Measurements from ENCODE around the gene MZT1. TPM values are rescaled to one million over a fixed set of nuclear protein-coding genes. Genes with fewer than 3 reads are reported as not detected.

The MZT1 gene
- total and polyA plus RNA-seq, 9 of the 15 experiments (the other 6 are each of a cell fraction or from before 2014, with no cell fraction given) = 15.3 to 31.6 (median 24.1) TPM

GRCh38 chr13:72727417-72728289, at the start of gene MZT1, which contains the start of gene BORA (continued):
- TF ChIP-seq MEF2A (IDR thresholded peaks at IDR 0.05; ENCODE audit: control insufficient read depth, low read depth, low read length) (no peak), GABPA (tag; conservative IDR thresholded peaks at IDR 0.05; ENCODE audit: low read depth) (peak; percentile 89), ZC3H8 (IDR thresholded peaks at IDR 0.05) (no peak), KDM2B (CRISPR knock-in tag; IDR thresholded peaks at IDR 0.05) (no peak), ESRRB (CRISPR knock-in tag; IDR thresholded peaks at IDR 0.05; ENCODE audit: borderline replicate concordance) (no peak), E2F6 (IDR thresholded peaks at IDR 0.05; ENCODE audit: borderline replicate concordance in 1 of 2, extremely low read depth in 1 of 2, insufficient read depth in 1 of 2, insufficient read length in 1 of 2, low read depth in 1 of 2, low read length in 1 of 2, poor library complexity in 1 of 2, severe bottlenecking in 1 of 2) (peak; percentile 90 to 92), CC2D1A (IDR thresholded peaks at IDR 0.05) (peak; percentile 91), MEIS2 (IDR thresholded peaks at IDR 0.05; ENCODE audit: partially characterized antibody) (no peak), ETV5 (CRISPR knock-in tag; IDR thresholded peaks at IDR 0.05; ENCODE audit: low read depth) (0 out of 2 replicates have a peak, but pooled peaks have one; percentile 19), PREB (CRISPR knock-in tag; IDR thresholded peaks at IDR 0.05) (no peak), KDM4B (IDR thresholded peaks at IDR 0.05; ENCODE audit: borderline replicate concordance in 2 of 2, low read depth in 1 of 2) (no peak), ZFP36 (IDR thresholded peaks at IDR 0.05; ENCODE audit: low read depth, low read length, partially characterized antibody) (peak; percentile 89), SREBF2 (CRISPR knock-in tag; IDR thresholded peaks at IDR 0.05) (no peak)
- TF ChIP-seq, protein P1, sequence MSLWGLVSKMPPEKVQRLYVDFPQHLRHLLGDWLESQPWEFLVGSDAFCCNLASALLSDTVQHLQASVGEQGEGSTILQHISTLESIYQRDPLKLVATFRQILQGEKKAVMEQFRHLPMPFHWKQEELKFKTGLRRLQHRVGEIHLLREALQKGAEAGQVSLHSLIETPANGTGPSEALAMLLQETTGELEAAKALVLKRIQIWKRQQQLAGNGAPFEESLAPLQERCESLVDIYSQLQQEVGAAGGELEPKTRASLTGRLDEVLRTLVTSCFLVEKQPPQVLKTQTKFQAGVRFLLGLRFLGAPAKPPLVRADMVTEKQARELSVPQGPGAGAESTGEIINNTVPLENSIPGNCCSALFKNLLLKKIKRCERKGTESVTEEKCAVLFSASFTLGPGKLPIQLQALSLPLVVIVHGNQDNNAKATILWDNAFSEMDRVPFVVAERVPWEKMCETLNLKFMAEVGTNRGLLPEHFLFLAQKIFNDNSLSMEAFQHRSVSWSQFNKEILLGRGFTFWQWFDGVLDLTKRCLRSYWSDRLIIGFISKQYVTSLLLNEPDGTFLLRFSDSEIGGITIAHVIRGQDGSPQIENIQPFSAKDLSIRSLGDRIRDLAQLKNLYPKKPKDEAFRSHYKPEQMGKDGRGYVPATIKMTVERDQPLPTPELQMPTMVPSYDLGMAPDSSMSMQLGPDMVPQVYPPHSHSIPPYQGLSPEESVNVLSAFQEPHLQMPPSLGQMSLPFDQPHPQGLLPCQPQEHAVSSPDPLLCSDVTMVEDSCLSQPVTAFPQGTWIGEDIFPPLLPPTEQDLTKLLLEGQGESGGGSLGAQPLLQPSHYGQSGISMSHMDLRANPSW (CRISPR knock-in tag; IDR thresholded peaks at IDR 0.05) = no peak
- TF ChIP-seq, protein P2, sequence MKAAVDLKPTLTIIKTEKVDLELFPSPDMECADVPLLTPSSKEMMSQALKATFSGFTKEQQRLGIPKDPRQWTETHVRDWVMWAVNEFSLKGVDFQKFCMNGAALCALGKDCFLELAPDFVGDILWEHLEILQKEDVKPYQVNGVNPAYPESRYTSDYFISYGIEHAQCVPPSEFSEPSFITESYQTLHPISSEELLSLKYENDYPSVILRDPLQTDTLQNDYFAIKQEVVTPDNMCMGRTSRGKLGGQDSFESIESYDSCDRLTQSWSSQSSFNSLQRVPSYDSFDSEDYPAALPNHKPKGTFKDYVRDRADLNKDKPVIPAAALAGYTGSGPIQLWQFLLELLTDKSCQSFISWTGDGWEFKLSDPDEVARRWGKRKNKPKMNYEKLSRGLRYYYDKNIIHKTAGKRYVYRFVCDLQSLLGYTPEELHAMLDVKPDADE (conservative IDR thresholded peaks at IDR 0.05; ENCODE audit: control insufficient read depth, low read depth, low read length) = 0 out of 2 replicates have a peak, but pooled peaks have one; percentile 55
- TF ChIP-seq, protein P3, sequence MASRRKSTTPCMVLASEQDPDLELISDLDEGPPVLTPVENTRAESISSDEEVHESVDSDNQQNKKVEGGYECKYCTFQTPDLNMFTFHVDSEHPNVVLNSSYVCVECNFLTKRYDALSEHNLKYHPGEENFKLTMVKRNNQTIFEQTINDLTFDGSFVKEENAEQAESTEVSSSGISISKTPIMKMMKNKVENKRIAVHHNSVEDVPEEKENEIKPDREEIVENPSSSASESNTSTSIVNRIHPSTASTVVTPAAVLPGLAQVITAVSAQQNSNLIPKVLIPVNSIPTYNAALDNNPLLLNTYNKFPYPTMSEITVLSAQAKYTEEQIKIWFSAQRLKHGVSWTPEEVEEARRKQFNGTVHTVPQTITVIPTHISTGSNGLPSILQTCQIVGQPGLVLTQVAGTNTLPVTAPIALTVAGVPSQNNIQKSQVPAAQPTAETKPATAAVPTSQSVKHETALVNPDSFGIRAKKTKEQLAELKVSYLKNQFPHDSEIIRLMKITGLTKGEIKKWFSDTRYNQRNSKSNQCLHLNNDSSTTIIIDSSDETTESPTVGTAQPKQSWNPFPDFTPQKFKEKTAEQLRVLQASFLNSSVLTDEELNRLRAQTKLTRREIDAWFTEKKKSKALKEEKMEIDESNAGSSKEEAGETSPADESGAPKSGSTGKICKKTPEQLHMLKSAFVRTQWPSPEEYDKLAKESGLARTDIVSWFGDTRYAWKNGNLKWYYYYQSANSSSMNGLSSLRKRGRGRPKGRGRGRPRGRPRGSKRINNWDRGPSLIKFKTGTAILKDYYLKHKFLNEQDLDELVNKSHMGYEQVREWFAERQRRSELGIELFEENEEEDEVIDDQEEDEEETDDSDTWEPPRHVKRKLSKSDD (conservative IDR thresholded peaks at IDR 0.05; ENCODE audit: low read length) = no peak
